Prostate gland (tissue), 2 donors: ENCODE data around the gene HDAC10.

Experiments
- CTCF ChIP-seq, 4 experiments: fragments of 200-600 bp in 2 of 4; fragments of 450-650 bp in 2 of 4; sonication (generic) in 2 of 4; IDR thresholded peaks; 1 replicate in 3 of 4; 2 replicates in 1 of 4; pipeline ENCODE4 v1.5.1; 2016 to 2019; ENCODE audit warnings: antibody characterized with exemption in 4 of 4, mild to moderate bottlenecking in 2 of 4, moderate library complexity in 2 of 4
- POLR2A ChIP-seq: fragments of 450-650 bp; IDR thresholded peaks from one replicate; pipeline ENCODE4 v1.6.1; 2016; ENCODE audit warnings: antibody characterized with exemption, mild to moderate bottlenecking
- POLR2AphosphoS5 ChIP-seq: sonication (generic); formaldehyde crosslinking; IDR thresholded peaks from one replicate; pipeline ENCODE4 v1.6.1; 2017; ENCODE audit warnings: antibody characterized with exemption

- TF ChIP-seq CTCF (IDR thresholded peaks at IDR 0.05) (no peak), POLR2A (no peak), POLR2AphosphoS5 (no peak)
These were observed 24.8 kb downstream of the HDAC10 start for GRCh38 chr22:50226063-50226874.
